Fibroblast of skin of abdomen (primary cell): ENCODE data around the gene ACOT7.

ENCODE experiments used
- DNase-seq: peaks from one replicate; pipeline ENCODE4 v3.0.0-alpha.2; 2013

ACOT7 gene

GRCh38 chr1:6359216-6360116, 34.1 kb downstream of the ACOT7 start:
- DNase-seq: peak; percentile 22

- peak; percentile 42 for DNase-seq
Observed at GRCh38 chr1:6358757-6359201, 34.8 kb downstream of the ACOT7 start.

GRCh38 chr1:6358144-6358624, 35.4 kb downstream of the ACOT7 start:
- no peak for DNase-seq

- no peak for DNase-seq
Observed at GRCh38 chr1:6357243-6357936, 36.2 kb downstream of the ACOT7 start.

- no peak for DNase-seq
Observed at GRCh38 chr1:6355621-6356020, 37.9 kb downstream of the ACOT7 start.

GRCh38 chr1:6354659-6355317, 38.8 kb downstream of the ACOT7 start:
- no peak for DNase-seq

- DNase-seq: no peak
Observed at GRCh38 chr1:6353955-6354658, 39.5 kb downstream of the ACOT7 start.

GRCh38 chr1:6353619-6353954, 40.0 kb downstream of the ACOT7 start:
- no peak for DNase-seq

- no peak for DNase-seq
Observed at GRCh38 chr1:6352138-6352563, 41.4 kb downstream of the ACOT7 start.

- DNase-seq: no peak
Observed at GRCh38 chr1:6351480-6352137, 42.0 kb downstream of the ACOT7 start.

GRCh38 chr1:6350416-6351088, 43.0 kb downstream of the ACOT7 start:
- no peak for DNase-seq

- no peak for DNase-seq
Observed at GRCh38 chr1:6349254-6349943, 44.2 kb downstream of the ACOT7 start.

GRCh38 chr1:6348511-6349191, 44.9 kb downstream of the ACOT7 start:
- no peak for DNase-seq

- DNase-seq: no peak
Observed at GRCh38 chr1:6347641-6348487, 45.7 kb downstream of the ACOT7 start.

GRCh38 chr1:6345460-6345859, 48.1 kb downstream of the ACOT7 start:
- DNase-seq: no peak

- no peak for DNase-seq
Observed at GRCh38 chr1:6345009-6345408, 48.6 kb downstream of the ACOT7 start.

GRCh38 chr1:6343506-6344405, 49.8 kb downstream of the ACOT7 start:
- DNase-seq: peak; percentile 70

- no peak for DNase-seq
Observed at GRCh38 chr1:6342056-6342455, 51.5 kb downstream of the ACOT7 start.
